Limb (tissue), 2 donors: ENCODE data around the gene ZSWIM8.
"Not testable (repeated sequence)": the region's sequence is repeated elsewhere in the genome, so short reads cannot be mapped to it uniquely, and the experiment has no call there.

Experiments used
- DNase-seq, 2 donors: peaks; one replicate each; pipeline ENCODE4 v3.0.0-alpha.2; 2016; ENCODE audit errors: extremely low spot score in 2 of 2

Gene ZSWIM8

DNA sequence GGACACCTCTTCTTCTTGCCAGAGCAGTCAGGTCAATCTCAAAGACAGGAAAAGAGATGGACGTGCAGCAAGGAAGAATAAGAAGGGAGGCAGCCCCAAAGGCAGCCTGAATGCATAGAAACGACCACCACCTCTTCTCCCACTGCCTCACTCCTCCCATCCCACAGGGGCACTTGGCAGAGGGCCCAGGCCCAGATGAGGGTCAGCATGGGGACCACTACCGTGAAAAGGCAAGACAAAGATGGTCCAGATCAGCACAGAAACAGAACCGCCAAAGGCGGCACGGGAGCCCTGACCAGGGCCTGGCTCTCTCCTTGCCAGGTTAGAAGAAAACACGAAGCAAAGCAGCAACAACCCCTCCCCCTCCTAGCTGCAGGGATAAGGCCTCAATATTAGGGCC, 27.9 kb downstream of the ZSWIM8 start:
- DNase-seq = no peak

DNA sequence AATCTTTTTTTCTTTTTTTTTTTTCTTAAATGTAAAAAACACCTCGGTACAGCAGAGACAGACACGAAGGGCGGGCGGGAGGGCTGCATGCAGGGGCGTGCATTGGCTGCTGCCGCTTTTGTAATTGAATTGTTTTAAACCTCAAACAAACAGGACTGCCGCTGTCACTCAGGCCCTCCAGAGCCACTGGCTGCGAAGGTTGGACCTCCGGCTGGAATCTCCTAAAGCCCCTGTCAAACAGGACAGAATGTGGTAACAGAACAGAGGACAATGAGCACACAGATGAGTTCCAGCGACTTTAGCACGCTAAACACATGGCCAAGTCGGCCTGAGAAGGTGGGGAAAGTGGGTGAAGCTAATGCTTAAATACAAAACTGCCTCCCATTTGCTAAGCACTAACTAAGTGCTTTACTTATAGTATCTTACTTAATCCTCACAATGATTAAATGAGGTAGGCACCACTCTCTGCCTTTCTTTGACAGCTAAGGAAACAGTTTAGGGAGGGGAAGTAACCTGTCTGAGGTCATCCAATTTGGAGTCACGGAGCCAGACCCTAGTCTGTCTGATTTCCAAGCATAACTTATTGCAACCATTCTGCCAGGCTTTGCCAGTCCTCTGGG, 29.0 kb downstream of the ZSWIM8 start:
- no peak for DNase-seq

DNA sequence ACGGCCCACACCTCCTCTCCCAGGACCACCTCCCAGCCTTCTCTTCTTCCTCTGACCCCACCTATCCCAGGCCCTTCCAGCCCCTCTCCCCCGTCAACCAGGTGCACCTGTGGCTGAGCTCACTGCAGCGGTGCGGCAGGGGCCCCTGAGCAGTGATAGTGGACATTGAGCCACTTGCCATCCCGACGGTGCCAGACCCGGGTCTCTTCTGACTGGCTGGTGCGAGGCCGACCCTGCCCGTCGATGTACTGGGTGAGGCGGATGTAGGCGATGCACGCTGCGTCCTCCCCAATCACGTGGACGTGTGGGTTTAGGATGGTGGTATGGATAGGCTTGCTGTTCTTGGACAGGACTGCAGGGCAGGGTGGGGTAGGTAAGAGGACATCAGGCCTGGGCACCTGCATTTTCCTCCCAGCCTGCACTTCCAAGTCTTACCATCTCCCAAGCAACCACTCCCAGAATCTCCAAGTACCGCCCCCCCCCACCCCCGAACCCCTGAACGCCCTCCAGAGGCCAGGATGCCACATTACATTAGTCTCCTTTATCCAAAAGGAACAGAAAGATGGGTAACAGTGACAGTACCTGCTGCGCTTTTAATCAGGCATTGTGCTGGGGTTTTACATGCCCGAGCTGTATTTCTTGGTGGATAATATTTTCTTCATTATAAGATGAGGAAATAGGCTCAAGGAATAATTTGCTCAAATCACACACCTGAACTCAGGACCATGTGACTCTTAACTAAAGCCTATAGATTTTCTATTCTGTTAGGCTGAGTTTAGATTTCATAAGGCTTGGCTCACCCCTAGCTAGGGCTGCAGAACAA, 29.7 kb downstream of the ZSWIM8 start:
- no peak for DNase-seq

DNA sequence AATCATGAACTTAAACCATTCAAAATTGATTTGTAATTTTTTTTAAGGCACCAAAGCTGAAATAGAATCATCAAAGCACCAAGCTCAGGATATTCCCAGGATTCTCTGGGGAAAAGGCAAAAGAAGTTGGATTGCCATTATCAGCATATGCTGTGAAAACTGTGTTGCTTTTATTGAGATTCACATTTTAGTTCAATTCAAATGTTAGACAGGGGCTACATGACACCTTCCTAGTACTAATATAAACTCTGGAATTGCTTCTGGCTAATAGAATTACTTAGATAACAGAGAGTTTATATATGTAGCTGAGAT, 30.3 kb downstream of the ZSWIM8 start:
- DNase-seq = no peak

DNA sequence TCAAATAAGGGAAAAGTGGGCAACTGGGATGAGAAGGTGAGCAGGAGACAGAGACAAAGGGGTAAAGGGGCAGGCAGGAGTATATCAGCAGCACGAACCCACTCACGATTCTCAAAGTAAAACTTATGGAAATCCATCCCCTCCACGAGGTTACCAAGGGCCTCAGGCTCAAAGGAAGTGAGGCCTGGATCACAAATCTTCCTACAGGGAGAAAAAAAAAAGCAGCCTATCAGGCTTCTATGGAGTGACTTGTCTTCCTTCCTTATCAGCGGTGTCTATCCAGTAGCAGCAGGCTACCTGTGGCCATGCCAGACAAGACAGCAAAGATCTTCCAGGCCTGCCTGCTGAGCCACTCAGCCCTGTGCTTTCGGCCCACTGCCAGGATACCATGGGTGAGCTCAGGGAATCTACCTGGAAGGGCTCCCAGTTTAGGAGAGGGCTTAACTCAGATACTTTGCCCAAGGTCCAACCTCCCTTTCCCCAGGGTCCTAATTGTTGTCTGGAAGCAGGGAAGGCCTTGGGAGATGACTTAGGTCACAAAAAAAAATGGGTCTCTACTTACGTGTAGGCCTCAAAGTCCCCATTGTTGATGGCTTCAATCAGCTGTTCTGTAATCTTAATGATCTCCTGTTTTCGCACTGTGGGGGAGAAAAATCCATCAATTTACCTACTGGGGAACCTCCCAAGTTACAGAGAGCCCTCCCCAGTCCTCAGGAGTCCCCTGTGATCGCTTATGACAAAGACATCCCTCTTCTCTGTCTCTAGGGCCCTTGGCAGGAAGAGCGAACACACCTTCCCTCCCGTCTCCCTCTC, 31.7 kb downstream of the ZSWIM8 start:
- DNase-seq = no peak

DNA sequence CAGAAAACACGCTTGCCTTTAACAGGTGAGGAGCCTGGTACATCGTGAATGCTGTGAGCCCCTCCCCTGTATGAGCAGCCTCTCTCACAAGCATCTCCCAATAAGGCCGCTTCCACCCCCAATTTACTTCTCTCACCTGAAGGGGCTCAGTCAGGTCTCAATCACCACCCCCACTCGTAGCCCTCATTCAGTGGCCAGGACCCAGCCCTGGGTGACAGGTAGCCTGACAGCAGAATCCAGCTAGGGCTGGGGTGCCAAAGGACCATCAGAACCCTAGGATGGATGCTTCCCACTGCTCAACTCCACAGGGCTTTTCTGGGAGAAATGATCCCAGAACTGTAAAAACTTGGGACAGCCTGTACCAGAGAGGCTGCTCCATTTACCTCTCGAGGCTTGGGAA, 32.4 kb downstream of the ZSWIM8 start:
- no peak for DNase-seq

DNA sequence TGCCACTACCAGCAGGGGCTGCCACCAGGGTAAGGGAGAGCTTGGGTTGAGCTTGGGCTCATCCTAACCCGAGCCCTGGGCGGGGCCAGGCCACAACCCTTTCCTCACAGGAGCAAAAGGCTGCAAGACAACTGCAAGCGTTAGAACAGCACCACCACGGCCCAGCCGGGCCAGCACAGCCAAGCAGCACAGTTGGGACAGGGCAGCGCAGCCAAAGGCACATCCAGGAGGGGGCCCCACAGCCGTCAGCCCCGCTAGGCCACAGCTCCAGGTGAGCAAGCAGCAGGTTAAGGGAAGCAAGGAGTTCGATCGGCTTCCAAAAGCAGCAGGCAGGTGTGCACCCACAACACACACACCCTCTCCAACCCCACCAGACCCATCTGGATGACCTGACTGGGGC, 33.0 kb downstream of the ZSWIM8 start:
- no peak for DNase-seq

DNA sequence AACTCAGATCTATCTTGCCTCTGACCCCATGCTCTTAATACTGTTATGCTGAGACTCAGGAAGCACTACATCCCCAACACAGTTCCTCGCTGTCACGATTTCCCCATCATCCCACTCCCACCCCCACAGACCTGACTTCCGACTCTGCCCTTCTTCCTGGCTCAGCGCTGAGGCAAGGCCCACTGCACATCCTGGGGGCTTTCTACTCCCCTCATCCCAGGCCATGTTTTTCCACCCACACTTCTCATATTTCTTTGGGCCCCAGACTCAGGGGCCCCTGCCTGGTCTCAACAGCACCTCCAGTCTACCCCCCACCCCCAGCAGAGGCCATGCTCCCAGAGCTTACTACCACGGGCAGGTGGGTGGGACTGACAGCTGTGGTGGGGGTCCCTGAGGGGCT, 33.7 kb downstream of the ZSWIM8 start:
- no peak for DNase-seq

DNA sequence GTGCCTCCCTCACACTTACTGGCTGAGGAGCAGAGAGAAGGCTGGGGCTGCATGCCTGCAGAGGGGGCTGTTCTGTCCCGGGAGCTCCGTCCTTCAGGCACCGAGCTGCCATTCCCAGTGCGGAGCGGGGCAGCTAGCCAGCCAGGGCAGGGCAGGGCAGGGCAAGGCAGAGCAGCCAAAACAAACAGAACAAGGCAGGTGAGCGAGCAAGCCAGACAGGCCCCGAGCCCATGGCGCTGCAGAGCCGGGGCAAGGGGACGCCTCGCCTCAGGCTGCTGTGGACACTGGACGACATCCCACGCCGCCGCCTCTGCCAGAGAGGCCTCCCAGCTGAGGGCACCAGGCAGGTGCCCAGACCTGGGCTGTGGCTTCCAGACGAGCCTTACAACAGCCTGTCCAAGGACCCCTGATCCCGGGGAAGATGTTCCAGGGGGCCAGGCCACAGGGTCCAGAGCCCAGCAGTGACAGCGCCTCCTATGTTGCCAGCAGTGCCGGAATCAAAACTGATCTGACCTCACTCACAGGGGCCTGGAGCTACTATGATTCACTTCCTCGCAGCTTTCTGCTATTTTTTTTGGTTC, 34.2 kb downstream of the ZSWIM8 start:
- no peak for DNase-seq

DNA sequence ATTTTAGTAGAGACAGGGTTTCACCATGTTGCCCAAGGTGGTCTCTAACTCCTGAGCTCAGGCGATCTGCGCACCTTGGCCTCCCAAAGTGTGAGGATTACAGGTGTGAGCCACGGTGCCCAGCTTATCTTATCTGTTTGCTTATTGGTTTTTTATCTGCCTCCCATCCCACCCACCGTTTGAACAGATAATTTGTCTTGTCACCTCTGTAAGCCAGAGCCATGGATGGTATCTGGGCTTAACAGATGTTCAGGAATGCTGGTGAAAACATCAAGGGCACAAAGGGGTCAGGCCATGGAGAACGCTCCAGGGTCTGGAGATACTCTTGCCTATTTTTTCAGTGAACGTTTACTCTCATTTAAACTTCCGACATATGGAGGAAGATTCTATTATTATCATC, 38.0 kb downstream of the ZSWIM8 start:
- no peak for DNase-seq

DNA sequence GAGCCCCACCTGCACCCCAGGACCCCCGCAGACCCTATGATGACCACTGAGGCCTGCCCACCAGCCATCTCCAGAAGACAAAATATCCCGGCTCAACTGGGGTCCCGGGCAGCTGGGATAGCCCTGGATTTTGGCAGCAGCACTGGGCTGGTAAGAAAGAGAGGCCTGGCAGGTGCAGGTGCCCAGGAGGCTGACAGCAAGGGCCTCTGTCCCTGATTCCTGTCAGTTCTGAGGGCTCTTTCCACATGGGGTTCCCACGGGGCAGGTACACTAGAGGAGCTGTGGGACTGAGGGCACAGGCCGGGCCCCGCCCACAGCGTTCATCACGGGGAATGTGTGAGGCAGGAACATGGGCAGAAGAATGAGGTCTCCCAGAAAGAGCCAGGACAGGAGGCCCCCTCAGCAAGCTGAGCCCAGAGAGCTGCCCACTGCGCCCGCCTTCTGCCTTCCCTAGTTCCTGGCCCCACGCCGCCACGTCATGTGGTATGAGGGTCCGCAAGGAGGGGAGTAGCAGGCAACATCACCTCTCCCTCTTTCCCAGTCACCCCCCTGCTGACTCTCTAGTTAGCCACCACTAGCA, 38.8 kb downstream of the ZSWIM8 start:
- no peak for DNase-seq

DNA sequence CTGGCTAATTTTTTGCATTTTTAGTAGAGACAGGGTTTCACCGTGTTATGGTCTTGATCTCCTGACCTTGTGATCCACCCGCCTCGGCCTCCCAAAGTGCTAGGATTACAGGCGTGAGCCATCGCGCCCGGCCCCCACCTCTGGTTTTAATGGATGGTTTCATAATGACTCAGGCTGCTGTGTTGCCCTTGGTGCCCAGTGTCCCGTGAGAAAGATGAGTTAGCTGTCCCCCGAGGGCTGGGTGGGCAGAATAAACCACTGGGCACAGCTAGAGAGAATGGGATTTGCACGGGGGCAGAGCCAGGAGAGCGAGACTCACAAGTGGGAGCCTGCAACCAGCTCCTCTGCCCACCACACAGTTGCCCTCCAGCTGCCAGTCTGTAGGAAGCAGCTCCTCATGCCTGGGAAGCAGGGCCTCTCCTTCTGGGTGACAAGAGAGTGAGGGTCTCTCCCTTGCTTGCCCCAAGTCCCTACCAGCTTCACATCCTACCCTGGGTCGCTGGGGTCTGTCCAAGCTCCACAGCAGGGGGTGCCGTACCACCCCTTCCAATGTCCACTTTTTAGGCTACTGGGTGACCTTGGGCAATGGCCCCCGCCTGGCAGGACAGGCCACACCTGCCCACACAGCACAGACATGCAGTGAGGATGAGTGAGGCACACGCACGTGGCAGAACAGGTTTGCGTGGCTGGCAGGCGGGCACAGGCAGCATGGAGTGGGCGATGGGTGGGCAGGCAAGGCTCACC, 42.1 kb downstream of the ZSWIM8 start:
- no peak for DNase-seq

DNA sequence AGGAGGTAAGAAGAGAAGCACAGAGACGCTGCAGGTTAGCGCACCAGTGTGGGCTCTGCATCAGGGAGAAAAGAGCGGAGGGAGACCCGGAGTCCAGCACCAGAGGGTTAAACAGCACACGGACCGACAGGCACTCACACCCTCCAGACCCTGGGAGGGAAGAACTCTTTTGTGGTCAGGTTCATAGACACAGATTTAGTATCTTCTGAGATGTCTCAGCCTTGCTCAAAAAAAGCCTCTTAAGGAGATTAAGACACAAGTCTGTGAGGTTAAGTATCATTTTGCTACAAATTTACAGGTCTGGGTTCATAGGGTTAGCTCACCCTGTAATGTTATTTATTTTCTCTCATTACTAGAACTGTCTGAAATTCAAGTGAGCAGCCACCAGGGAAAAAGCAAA, 42.8 kb downstream of the ZSWIM8 start:
- no peak for DNase-seq

DNA sequence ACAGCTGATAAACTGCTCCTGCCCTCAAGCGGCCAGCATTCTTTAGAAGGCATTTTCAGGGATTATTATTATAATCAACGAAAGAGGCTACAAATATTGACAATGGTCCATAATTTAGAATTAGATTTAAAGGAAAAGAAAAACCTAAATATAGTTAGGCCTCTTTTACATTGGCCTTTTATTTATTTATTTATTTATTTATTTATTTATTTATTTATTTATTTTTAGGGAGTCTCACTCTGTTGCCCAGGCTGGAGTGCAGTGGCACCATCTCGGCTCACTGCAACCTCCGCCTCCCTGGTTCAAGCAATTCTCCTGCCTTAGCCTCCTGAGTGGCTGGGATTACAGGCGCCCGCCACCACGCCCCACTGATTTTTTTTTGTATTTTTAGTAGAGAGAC, 43.7 kb downstream of the ZSWIM8 start:
- not testable (repeated sequence) for DNase-seq

DNA sequence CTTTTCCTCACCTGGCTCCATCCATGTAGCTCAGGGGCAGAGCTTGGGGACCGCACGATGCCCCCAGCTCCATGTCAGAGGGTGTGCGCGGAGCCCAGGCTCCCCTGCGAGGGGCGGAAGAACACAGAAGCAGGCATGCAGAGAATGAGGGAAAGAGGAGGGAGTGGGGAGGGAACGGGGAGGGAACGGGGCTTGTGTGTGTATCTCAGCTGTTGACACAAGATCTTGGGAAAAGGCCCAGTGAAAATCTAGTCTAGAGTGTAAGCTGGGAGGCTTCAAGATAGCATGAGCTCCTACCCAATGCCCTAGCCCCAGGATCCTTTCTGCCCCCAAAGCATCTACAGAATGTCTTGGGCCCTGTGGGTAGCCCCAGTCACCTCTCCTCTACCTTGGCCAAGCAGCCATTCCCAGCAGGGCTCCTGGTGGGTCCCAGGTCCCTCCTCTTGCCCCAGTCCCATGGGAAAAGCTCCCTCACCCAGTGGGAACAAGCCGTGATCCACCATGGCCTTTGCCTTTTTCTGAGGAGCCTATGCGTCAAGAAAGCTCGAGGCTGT, 51.1 kb downstream of the ZSWIM8 start:
- DNase-seq = no peak

DNA sequence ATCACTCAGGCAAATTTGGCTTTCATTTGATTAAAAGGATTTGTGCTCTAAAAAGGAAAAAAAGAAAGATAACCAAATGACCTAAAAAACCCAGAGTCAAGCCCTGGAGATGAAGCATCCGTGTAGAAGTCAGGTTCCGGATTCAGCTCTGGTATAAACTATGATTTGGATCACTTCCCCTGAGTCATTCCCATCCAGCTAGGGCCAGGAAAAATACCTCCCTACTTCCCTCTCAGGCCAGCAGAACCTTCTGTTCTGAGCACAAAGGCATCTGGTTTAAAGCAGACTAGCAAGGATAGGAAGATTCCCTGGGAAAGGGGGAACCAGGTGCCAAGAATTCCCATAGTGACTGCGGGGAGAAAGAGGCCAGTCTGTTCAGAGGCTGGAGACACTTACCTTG, 51.7 kb downstream of the ZSWIM8 start:
- no peak for DNase-seq

DNA sequence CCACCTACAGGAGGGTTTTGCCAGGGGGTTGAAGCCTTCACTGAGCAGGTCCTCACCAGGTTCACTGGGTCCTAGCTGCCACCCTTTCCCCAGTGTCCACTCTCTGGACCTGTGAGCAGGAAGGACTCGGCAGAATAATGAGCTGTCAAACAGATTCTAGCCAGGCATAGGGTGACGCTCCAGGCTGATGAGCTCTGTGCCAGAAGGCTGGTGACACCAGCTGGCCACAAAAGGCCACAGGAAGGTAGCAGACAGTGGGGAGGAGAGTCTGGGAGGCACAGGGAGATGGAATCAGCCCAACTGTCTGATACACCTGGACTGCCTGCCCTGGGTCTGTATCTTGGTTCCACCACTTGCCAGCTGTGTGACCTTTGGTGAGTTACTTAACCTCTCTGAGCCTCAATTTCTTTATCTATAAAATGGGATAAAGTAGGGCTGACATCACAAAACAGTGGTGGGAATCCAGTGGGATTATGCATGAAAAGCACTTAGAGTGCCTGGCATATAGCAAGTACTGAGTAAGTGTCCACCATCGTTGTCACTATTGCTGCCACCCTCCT, 52.7 kb downstream of the ZSWIM8 start:
- no peak for DNase-seq

DNA sequence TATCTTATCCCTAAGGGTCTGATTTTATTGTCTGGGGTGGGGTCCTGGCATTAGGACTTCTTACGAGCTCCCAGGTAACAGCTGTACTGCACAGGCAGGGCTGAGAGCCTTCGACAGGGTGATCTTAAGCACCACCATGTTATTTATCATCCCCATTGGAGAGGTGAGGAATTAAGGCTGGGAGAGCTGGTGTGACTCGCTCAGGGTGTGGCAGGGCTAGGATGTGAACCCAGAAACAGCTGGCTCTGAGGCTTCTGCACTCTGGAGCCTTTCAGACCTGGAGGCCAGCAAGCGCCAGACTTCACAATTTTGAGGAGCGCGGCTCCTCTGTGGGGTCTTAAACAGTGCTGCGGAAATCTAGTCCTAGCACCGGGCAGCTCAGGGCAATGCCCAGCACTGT, 53.4 kb downstream of the ZSWIM8 start:
- DNase-seq = no peak

DNA sequence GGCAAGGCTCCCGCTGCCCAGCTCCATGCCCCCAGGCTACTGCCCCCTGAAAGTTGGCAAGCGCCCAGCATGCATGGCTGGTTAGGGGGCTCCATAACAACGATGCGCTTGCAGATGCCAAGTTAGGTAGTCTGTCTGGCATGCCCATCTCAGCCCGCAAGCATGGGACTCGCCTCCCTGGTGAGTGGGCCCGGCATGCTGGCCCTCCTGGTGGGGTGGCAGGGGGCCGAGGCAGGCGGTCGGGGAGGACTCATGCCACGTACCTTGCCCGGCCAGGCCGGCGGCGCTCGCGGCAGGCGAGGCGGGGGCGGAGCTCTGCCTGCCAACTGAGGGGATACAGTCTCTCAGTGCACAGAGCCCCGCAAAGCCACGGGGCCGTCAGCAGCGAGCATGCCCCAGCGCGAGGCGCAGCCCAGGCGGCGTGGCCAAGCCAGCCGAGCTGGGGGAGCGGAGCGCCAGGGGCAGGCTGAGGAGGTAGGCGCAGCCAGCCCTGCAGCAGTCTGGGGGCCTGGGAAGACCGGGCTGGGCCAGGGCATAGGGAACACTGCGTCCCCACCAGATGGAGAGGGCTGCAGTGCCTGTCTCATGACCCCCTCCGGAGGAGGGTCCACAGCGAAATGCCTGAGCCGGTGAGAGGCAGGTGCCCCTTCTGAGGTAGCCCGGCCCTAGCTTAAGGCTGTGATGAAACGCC, 54.0 kb downstream of the ZSWIM8 start:
- no peak for DNase-seq

DNA sequence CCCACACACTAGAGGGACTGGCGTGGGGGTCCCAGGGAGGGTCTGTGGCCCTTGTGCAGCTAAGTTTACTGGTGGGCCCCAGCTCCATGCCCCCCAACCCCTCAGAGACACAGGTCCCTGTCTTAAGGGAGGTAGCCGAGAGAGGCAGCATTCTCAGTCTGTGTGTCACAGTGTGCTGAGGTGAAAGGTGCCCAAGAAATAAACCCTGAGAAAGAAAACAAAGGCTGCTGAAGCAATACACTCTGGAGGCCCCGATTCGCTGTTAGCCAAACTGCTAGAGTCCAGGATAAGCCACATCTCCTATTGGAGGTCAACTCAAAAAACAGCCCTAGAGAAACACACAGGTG, 54.6 kb downstream of the ZSWIM8 start:
- no peak for DNase-seq
